GM19452 (cell line): ENCODE data around the gene PLCB2.

ENCODE experiments used
- ATAC-seq: cut with Tn5 transposase; IDR thresholded peaks from one replicate; pipeline ENCODE4 v1.9.1; 2021; ENCODE audit not compliant: unreplicated experiment

Gene PLCB2

GRCh38 chr15:40274350-40275274 lies 33.1 kb downstream of the PLCB2 start:
- no peak for ATAC-seq

GRCh38 chr15:40273428-40273827 lies 34.3 kb downstream of the PLCB2 start:
- ATAC-seq: no peak

- ATAC-seq: no peak
Observed at GRCh38 chr15:40272485-40273056, 35.2 kb downstream of the PLCB2 start.

- ATAC-seq: no peak
Observed at GRCh38 chr15:40271685-40272484, 35.9 kb downstream of the PLCB2 start.

DNA sequence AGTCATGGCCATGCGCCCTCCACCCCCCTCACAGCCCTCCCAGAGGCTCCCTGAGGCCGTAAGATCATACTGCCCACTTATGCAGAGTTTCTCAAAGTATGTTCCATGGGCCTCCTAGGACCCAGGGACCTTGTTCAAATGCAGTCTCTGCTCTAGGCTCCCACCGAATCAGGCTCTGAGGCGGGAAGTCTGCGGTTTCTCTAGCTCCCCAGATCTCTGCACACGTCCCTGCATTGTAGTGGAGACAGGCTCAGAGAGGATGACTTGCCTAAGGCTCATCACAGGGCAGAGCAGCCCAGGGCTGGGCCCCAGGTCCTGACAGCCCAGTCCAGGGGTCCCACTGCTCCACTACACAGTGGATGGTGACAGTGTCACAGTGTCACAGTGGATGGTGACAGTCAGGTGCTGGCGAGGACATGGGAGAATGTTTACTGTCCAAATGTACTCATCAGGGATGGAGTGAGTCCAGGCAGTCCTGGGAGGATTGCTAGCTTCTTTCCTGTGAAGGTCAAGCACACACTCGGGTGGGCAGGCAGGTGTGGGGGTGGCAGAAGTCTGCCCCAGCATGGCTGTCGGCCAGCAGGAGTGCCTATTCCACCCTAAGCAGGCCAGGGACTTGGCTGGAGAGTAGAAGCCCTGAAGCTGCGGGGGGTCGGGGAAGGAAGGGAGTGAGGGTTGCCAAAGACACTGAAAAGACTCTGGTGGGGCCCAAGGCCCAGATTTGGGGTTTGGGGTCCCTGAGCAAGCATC lies 37.3 kb downstream of the PLCB2 start:
- no peak for ATAC-seq

DNA sequence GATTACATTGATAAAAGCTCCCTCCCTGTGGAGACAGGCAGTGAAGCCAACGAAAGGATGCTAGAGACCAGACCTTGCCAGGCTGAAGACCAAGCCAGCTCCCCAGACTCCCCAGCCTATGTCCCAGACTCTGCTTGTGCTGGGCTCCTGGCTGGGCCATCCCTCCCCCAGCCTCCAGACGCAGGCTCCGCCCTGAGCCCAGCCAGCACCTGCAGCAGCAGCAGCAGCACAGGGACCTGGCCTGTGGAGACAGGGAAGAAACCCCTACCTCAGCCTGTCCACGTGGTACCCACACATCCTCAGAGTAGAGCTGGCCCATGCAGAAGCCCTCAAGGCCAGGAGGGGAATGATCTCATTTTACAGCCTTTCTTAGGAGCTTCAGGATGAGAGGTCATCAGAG lies 38.1 kb downstream of the PLCB2 start:
- no peak for ATAC-seq

DNA sequence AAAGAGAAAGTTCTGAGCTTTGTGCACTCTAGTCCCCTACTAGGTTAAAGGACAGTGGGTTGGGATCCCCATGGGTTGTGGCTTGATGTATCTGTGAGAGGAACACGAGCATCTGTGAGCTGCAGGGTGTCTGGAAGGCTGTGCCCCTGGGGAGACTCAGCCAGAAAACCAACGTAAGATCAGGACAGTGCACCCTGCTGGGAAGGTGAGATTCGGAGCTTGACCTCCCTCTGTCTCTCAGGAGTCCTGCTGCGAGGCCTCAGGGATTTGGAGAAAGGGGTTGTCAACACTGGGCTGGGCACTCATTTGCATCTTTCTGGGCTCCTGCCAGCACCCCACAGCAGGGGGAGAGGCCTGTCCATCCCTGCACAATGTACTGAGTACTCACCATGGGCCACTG lies 40.1 kb downstream of the PLCB2 start:
- no peak for ATAC-seq

DNA sequence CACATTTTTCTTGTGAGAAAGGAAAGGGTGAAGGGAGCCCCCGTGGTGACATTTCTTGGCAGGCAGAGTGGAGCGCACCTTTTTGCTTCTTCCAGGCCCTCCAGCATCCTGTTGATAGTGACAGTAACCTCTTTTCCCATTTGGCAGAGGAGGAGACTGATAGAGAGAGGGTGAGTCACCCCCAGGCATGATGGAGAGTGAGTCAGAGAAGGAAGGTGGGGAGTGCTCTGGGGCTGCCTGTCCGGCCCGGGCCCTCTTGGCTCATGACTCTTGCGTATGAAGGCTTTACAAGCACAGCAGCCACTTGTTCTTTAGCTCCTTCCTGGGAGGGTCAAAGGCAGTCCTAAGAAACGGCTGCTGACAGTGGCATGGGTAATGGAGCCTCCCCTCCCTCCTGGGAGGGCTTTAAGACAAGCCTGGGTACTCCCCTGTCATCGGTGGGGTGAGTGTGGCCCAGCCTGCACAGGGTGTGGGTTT lies 40.9 kb downstream of the PLCB2 start:
- no peak for ATAC-seq

GRCh38 chr15:40265875-40266274 lies 41.9 kb downstream of the PLCB2 start:
- no peak for ATAC-seq

- ATAC-seq: no peak
Observed at GRCh38 chr15:40265355-40265754, 42.4 kb downstream of the PLCB2 start.

GRCh38 chr15:40264321-40265153 lies 43.2 kb downstream of the PLCB2 start:
- no peak for ATAC-seq

- ATAC-seq: no peak
Observed at GRCh38 chr15:40263024-40263754, 44.5 kb downstream of the PLCB2 start.

GRCh38 chr15:40259021-40259420 lies 48.7 kb downstream of the PLCB2 start:
- ATAC-seq: no peak

DNA sequence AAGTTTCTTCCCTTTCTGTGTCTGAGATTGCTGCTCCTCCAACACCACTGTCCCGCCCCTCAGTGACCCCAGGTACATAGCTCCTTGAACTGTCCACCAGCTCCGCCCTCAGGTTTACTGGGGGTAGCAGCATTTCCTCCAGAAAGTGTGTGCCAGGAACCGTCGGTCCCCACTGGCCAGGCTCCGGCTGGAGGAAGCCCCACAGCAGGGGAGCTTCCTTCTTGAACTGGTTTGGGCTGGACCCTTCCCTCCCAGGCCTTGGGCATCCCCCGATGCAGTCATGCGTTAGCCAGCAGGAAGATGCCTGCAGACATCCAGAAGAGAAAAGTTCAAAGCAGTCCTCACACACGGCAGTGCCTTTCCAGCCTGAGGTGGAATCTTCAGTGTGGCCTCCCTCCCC lies 49.2 kb downstream of the PLCB2 start:
- ATAC-seq: no peak

DNA sequence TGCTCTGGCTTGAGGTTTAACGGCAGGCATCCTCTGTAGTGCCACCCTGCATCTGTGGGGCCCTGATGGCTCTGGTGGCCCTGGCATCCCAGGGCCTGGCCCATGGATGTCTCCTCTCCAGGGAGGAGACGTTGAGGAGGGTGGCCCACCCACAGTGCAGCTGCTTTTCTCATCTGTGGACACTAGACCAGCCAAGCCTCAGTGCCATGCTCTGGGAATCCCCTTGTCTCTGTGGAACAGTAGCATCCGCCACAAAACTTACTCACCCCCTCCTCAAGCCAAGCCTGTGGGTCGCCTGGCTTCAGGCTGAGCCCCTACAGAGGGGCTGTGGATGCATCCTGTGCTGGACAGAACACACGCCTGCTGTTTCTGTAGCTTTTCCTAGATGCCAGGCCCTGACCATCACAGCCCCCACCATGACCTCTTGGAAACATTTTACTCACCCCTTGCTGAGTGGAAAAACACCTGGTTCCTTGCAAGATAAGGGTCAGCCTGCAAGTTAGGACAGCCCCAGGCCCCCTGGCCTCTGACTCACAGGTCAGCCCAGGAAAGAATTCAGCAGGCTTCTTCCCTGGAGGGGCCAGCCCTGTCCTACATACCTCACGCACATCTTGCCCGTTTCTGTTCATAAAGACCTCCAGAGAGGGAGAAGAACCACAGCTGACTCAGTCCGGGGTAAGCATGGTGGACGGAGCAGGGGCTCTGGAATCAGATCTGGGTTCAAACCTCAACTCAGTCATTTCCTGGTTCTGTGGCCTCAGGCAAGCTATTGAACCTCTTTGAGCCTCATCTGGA lies 49.9 kb downstream of the PLCB2 start:
- ATAC-seq: no peak

GRCh38 chr15:40256638-40257235 lies 51.0 kb downstream of the PLCB2 start:
- no peak for ATAC-seq

DNA sequence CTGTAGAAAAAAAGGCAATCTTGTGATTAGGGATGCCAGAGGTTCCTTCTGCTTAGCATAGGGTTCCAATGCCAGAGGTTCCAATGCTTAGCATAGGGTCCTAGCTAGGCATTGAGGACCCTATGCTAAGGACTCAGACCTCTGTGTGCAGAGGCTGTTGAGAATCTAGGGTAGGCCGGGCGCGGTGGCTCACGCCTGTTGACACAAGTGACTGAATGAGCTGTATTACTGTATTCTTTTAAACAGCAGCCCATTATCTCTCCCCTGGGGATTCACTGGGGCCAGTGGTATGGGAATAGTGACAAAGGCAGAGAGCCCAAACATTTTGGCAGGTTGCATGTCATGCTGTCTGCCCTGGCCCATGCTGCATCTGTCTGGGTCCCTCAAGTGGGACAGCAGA lies 52.7 kb downstream of the PLCB2 start:
- no peak for ATAC-seq

- ATAC-seq: no peak
Observed at GRCh38 chr15:40254452-40254851, 53.3 kb downstream of the PLCB2 start.
